ENCODE data around the gene ZNF792.

DNA sequence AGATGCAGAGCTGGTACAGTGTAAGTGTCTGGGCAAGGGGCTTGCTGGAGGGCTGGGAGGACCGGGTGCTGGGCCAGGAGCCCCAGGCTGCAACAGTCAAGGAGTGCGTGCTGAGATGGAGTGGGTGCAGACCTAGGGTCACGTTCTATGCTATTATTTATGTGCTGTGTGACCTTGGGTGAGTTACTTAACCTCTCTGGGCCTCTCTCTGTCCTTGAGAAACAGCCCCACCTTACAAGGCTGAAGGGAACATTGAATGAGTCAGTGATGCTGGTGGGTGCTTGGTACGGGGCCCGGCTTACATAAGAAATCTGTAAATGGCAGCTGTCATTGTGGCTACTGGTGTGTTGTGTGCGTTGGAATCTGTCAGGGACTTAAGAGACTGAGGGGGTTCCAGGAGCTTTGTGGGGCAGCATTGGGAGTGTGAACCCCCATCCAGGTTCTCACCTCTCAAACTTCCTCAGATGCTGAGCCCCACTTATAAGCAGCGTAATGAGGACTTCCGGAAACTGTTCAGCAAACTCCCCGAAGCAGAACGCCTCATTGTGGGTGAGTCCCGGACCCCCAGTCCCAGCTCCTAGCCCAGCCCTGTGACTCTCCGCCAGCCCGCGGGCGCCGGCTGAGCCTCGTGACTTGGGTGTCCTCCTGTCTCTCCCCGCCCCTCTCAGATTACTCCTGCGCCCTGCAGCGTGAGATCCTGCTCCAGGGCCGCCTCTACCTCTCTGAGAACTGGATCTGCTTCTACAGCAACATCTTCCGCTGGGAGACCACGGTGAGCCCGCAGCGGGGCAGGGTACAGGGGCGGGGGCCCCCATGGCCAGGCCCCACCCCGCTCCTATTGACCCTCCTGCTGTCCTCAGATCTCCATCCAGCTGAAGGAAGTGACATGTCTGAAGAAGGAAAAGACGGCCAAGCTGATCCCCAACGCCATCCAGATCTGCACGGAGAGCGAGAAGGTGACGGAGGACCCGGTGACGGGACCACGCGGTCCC lies 45.7 kb upstream of the ZNF792 start:
- TF ChIP-seq, protein P1, sequence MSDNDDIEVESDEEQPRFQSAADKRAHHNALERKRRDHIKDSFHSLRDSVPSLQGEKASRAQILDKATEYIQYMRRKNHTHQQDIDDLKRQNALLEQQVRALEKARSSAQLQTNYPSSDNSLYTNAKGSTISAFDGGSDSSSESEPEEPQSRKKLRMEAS (IDR thresholded peaks at IDR 0.05), result no peak
- no peak for TF ChIP-seq TAF1 (IDR thresholded peaks at IDR 0.05; ENCODE audit: low read depth, low read length)
- TF ChIP-seq, protein P2, sequence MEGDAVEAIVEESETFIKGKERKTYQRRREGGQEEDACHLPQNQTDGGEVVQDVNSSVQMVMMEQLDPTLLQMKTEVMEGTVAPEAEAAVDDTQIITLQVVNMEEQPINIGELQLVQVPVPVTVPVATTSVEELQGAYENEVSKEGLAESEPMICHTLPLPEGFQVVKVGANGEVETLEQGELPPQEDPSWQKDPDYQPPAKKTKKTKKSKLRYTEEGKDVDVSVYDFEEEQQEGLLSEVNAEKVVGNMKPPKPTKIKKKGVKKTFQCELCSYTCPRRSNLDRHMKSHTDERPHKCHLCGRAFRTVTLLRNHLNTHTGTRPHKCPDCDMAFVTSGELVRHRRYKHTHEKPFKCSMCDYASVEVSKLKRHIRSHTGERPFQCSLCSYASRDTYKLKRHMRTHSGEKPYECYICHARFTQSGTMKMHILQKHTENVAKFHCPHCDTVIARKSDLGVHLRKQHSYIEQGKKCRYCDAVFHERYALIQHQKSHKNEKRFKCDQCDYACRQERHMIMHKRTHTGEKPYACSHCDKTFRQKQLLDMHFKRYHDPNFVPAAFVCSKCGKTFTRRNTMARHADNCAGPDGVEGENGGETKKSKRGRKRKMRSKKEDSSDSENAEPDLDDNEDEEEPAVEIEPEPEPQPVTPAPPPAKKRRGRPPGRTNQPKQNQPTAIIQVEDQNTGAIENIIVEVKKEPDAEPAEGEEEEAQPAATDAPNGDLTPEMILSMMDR (IDR thresholded peaks at IDR 0.05; ENCODE audit: control extremely low read depth in 1 of 3, insufficient read depth in 1 of 3, low read depth in 1 of 3, low read length in 3 of 3), result no peak
- no peak for TF ChIP-seq POLR2A (IDR thresholded peaks at IDR 0.05; ENCODE audit: control extremely low read depth in 1 of 2, low read depth in 2 of 2, low read length in 2 of 2)

Measured in H1 (cell line).